H1 (cell line): Measurements from ENCODE around the gene MPV17L.

Experiments
- CHD2 ChIP-seq: IDR thresholded peaks from 2 replicates; pipeline ENCODE4 v1.6.1; 2012; ENCODE audit warnings: low read length, improper control_type of control experiment
- CREB1 ChIP-seq: IDR thresholded peaks from 2 replicates; pipeline ENCODE4 v1.6.1; 2012; ENCODE audit warnings: inconsistent platforms
- CTCF ChIP-seq, 3 experiments: IDR thresholded peaks; 1 replicate in 2 of 3; 2 replicates in 1 of 3; pipeline versions ENCODE4 v1.5.1 to v1.6.1; 2011; ENCODE audit warnings: low read length in 3 of 3, mild to moderate bottlenecking in 3 of 3, inconsistent platforms in 2 of 3, low read depth in 1 of 3, moderate library complexity in 1 of 3; ENCODE audit not compliant: insufficient read depth in 1 of 3; ENCODE audit errors: control extremely low read depth in 1 of 3
- EZH2 ChIP-seq: fragments of 200-600 bp; sonication (generic); IDR thresholded peaks from 2 replicates; pipeline ENCODE4 v1.7.1; 2012; ENCODE audit warnings: low read depth, mild to moderate bottlenecking, moderate library complexity, low read length, inconsistent platforms; ENCODE audit not compliant: severe bottlenecking
- POLR2A ChIP-seq, 2 experiments: IDR thresholded peaks; 1 replicate in 1 of 2; 2 replicates in 1 of 2; pipeline ENCODE4 v1.6.1; 2011; ENCODE audit warnings: low read depth in 2 of 2, low read length in 2 of 2, mild to moderate bottlenecking in 2 of 2; ENCODE audit errors: control extremely low read depth in 1 of 2

- TF ChIP-seq CTCF (IDR thresholded peaks at IDR 0.05; ENCODE audit: control extremely low read depth in 1 of 3, insufficient read depth in 1 of 3, low read depth in 1 of 3, low read length in 3 of 3) = no peak
- no peak for TF ChIP-seq CREB1
- no peak for TF ChIP-seq POLR2A (IDR thresholded peaks at IDR 0.05; ENCODE audit: control extremely low read depth in 1 of 2, low read depth in 2 of 2, low read length in 2 of 2)
- TF ChIP-seq CHD2 = no peak
- no peak for TF ChIP-seq EZH2
Observed at GRCh38 chr16:15399317-15399716, 3.8 kb downstream of the MPV17L start.
